ENCODE measurements around the gene ABHD17B.

ABHD17B gene

DNA sequence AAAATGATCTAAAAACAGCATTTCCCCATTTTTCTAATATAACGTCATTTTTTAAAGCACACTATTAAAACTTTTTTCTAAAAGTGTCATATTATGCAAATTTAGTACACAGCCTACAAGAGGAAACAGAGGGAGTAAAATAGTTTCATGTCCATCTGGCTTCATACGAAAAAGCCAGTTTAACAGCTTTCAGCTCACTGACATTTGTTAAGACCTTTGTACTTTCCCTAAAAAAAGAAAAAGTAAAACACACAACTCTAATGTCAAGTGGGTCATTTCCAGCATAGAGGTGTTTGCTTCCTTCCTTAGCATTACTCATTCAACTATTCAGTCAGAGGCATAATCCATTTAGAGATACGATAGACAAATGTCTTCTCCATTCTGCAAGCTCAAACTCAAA lies 49.4 kb downstream of the ABHD17B start:
- H3K4me3 ChIP-seq (replicated peaks; ENCODE audit: low read depth, low read length), result no peak overlapping the region
- DNase-seq (ENCODE audit: low read depth), result no peak
- TF ChIP-seq, protein P1, sequence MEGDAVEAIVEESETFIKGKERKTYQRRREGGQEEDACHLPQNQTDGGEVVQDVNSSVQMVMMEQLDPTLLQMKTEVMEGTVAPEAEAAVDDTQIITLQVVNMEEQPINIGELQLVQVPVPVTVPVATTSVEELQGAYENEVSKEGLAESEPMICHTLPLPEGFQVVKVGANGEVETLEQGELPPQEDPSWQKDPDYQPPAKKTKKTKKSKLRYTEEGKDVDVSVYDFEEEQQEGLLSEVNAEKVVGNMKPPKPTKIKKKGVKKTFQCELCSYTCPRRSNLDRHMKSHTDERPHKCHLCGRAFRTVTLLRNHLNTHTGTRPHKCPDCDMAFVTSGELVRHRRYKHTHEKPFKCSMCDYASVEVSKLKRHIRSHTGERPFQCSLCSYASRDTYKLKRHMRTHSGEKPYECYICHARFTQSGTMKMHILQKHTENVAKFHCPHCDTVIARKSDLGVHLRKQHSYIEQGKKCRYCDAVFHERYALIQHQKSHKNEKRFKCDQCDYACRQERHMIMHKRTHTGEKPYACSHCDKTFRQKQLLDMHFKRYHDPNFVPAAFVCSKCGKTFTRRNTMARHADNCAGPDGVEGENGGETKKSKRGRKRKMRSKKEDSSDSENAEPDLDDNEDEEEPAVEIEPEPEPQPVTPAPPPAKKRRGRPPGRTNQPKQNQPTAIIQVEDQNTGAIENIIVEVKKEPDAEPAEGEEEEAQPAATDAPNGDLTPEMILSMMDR (IDR thresholded peaks at IDR 0.05; ENCODE audit: low read length, missing control alignments), result no peak

DNA sequence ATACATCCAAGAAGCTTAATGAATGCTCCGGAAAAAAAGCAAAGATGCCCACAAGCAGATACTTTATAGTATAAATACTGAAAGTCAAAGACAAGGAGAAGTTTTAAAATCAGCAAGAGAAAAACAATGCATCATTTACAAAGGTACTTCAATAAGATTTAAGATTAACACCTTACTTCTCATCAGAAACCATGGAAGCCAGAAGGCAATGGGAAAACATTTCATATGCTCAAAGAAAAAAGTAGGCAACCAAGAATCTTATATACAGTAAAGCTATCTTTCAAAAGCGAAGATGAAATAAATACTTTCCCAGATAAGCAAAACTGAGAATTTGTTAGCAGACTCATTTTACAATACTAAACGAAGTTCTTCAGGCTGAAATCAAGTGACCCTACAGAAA lies 51.1 kb downstream of the ABHD17B start:
- H3K4me3 ChIP-seq (replicated peaks; ENCODE audit: low read depth, low read length), result no peak overlapping the region
- TF ChIP-seq, protein P1 (IDR thresholded peaks at IDR 0.05; ENCODE audit: low read length, missing control alignments), result no peak
- DNase-seq (ENCODE audit: low read depth), result peak; percentile 4

DNA sequence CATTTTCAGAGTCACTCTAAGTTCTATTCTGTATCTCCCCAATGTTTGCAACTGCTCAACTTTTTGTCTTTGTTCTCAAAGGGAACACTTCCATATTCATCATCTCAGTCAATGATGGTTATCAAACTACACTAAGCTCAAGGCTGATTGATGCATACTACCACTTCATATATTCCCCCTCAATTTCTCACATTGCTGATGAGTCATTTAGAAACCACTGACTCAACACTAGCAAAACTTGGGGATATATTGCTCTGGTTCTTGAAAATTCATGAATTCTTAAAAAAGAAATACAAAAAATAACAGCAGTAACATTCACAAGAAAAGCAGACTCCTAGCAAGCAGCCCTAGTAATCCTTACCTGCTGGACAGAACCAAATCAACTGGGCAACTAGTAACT lies 52.2 kb downstream of the ABHD17B start:
- H3K4me3 ChIP-seq (replicated peaks; ENCODE audit: low read depth, low read length), result no peak overlapping the region
- DNase-seq (ENCODE audit: low read depth), result no peak
- TF ChIP-seq, protein P1 (IDR thresholded peaks at IDR 0.05; ENCODE audit: low read length, missing control alignments), result no peak

DNA sequence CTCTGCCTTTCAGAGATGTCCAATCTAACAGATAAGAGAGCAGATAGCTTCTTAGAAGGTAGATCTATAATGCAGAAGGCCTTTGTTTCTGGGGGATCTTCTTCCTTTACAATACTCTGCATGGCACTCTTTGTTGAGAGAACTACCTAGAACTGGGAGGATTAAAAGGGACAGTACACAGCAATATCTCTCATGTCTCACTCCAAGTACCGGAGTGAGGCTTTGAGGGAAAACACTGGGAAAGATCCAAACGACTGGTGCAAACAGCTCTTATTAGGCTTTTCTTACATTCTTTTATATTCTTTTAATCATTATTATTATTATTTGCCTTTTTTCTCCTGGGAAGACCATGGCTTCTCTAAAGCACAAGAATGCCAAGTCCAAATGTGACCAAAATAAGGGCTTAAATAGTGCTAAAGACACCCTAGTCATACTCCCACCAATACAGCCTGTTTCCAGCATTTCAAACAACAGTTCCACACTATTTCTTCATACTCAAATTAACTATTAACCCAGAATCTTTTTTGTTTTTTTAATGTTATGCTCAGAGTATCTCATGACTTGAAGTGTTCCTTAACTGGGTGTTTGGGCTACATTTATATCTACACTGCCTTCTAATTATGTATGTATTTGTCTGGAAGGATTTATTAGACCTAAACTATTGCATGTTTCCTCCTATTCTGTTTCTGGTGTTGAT lies 52.7 kb downstream of the ABHD17B start:
- TF ChIP-seq, protein P1 (IDR thresholded peaks at IDR 0.05; ENCODE audit: low read length, missing control alignments), result no peak
- DNase-seq (ENCODE audit: low read depth), result no peak
- no peak overlapping the region for H3K4me3 ChIP-seq (replicated peaks; ENCODE audit: low read depth, low read length)

DNA sequence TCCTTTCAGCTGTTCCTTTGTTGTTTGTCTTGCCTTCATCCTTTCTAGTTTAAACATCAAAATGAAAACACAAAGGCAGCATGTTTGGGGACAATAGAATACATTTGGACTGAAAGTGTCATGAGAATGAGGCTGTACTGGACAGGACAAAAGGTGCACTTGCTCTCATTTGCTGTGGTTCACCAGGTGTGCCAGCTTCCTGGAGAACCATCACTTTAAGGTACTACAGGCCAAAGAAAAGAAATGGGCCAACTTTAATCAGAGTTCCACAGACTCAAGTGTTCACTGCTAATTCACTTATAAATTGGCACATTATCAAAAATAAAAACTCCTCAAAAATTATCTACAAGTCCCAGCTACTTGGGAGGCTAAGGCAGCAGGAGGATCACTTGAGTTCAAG lies 53.8 kb downstream of the ABHD17B start:
- TF ChIP-seq, protein P1 (IDR thresholded peaks at IDR 0.05; ENCODE audit: low read length, missing control alignments), result no peak
- H3K4me3 ChIP-seq (replicated peaks; ENCODE audit: low read depth, low read length), result no peak overlapping the region
- no peak for DNase-seq (ENCODE audit: low read depth)

DNA sequence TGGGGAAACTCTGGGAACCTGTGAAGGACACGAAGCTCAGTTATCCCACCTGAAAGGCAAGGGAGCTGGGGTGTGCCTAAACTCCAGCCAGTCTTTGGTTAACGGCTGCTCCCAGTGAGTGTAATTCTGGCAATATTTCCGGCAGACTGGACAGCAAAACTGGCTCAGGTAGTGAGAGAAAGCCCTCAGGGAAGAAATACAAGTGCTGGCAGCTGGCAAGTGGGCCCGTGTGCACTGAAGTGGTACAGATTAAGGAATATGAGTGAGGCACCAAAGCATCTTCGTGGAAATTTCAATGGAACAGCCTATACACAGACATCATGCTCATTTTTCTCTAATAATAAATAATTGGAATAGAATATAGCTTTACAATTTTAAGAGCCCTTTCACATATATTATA lies 56.2 kb downstream of the ABHD17B start:
- no peak overlapping the region for H3K4me3 ChIP-seq (replicated peaks; ENCODE audit: low read depth, low read length)
- TF ChIP-seq, protein P1 (IDR thresholded peaks at IDR 0.05; ENCODE audit: low read length, missing control alignments), result no peak
- DNase-seq (ENCODE audit: low read depth), result no peak

DNA sequence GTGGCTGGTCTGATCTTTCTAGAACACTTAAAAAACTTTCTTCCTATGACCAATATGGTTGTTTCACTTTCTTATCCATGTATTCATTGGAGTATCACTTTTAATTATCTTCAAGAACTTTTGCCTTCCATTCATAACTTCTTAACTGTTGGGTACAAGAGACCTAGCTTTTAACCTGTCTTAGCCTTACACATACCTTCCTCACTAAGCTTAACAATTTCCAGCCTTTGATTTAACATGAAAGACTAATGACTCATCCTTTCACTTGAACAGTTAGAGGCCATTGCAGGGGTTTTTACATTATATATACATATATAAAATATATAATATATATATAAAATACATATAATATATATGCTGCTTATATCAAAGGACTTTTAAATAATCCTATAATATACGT lies 57.9 kb downstream of the ABHD17B start:
- no peak overlapping the region for H3K4me3 ChIP-seq (replicated peaks; ENCODE audit: low read depth, low read length)
- no peak for DNase-seq (ENCODE audit: low read depth)
- TF ChIP-seq, protein P1 (IDR thresholded peaks at IDR 0.05; ENCODE audit: low read length, missing control alignments), result no peak

Data from fibroblast of pulmonary artery (primary cell).